B cell (primary cell): Measurements from ENCODE around the gene CRIM1. TPM values are rescaled to one million over a fixed set of nuclear protein-coding genes. Genes with fewer than 3 reads are reported as not detected.

Experiments
- ATAC-seq: fragments of 200-7000 bp; cut with Tn5 transposase; one replicate; pipeline ENCODE4 v1.10.0; 2021; ENCODE audit warnings: low read depth, mild to moderate bottlenecking, moderate number of reproducible peaks, moderate library complexity
- CTCF ChIA-PET: fragments of 350-600 bp; sonication (Branson Sonifier 250); formaldehyde crosslinking; loops from one replicate; lab custom pipeline; 2021; ENCODE audit warnings: antibody characterized with exemption, inconsistent platforms; lab: Charles Lee
- POLR2A ChIA-PET: fragments of 350-600 bp; sonication (Branson Sonifier 250); formaldehyde crosslinking; loops from one replicate; lab custom pipeline; 2021; ENCODE audit warnings: antibody characterized with exemption; lab: Charles Lee
- DNase-seq: peaks from one replicate; pipeline ENCODE4 v3.0.0; 2013
- H2AFZ ChIP-seq: 2 replicates; pipeline ENCODE4 v1.6.1; 2012; ENCODE audit warnings: mild to moderate bottlenecking, low read depth, low read length; ENCODE audit not compliant: insufficient read depth, poor library complexity, severe bottlenecking
- H3K27ac ChIP-seq, 2 donors: 1 replicate in 1 of 2; 2 replicates in 1 of 2; pipeline ENCODE4 v1.5.1; 2012 to 2013; ENCODE audit warnings: low read length in 2 of 2, mild to moderate bottlenecking in 2 of 2, moderate library complexity in 1 of 2
- H3K27me3 ChIP-seq, 4 experiments: fragments of 200-600 bp in 1 of 4; sonication (generic) in 1 of 4; replicated peaks in 1 of 4; 1 replicate in 2 of 4; 2 replicates in 2 of 4; pipeline versions ENCODE4 v1.6.1 to v1.7.0; 2013 to 2016; ENCODE audit warnings: low read length in 3 of 4, mild to moderate bottlenecking in 2 of 4, mixed read lengths in 1 of 4, moderate library complexity in 1 of 4; ENCODE audit not compliant: insufficient read depth in 4 of 4, control insufficient read depth in 3 of 4; ENCODE audit errors: control extremely low read depth in 1 of 4
- H3K36me3 ChIP-seq, 2 experiments: replicated peaks in 1 of 2; 1 replicate in 1 of 2; 2 replicates in 1 of 2; pipeline versions ENCODE4 v1.6.1 to v1.7.1; 2013; ENCODE audit warnings: low read length in 1 of 2; ENCODE audit not compliant: insufficient read depth in 2 of 2, control insufficient read depth in 1 of 2; ENCODE audit errors: control extremely low read depth in 1 of 2, extremely low read depth in 1 of 2
- H3K4me1 ChIP-seq, 2 donors: fragments of 200-600 bp in 1 of 2; sonication (generic) in 1 of 2; 1 replicate in 1 of 2; 2 replicates in 1 of 2; pipeline versions ENCODE4 v1.5.1 to v1.6.1; 2013 to 2017; ENCODE audit warnings: low read length in 2 of 2; ENCODE audit not compliant: control insufficient read depth in 2 of 2, insufficient read depth in 2 of 2
- H3K4me2 ChIP-seq: replicated peaks from 2 replicates; pipeline ENCODE3; 2012; ENCODE audit warnings: mild to moderate bottlenecking, low read depth, low read length; ENCODE audit not compliant: poor library complexity, severe bottlenecking
- H3K4me3 ChIP-seq, 5 experiments: fragments of 200-600 bp in 1 of 5; sonication (generic) in 1 of 5; 1 replicate in 3 of 5; 2 replicates in 2 of 5; pipeline versions ENCODE4 v1.5.1 to v1.7.0; 2011 to 2016; ENCODE audit warnings: low read length in 4 of 5, mild to moderate bottlenecking in 4 of 5, low read depth in 2 of 5, control low read depth in 1 of 5, moderate library complexity in 1 of 5; ENCODE audit not compliant: insufficient read depth in 1 of 5; ENCODE audit errors: control extremely low read depth in 1 of 5, extremely low read depth in 1 of 5
- H3K79me2 ChIP-seq: fragments of 200-600 bp; sonication (generic); one replicate; pipeline ENCODE4 v1.6.0; 2016; ENCODE audit warnings: low read length; ENCODE audit not compliant: control insufficient read depth, insufficient read depth
- H3K9ac ChIP-seq: fragments of 200-600 bp; sonication (generic); 2 replicates; pipeline ENCODE4 v1.6.1; 2017; ENCODE audit warnings: mild to moderate bottlenecking, low read length, moderate library complexity
- H3K9me3 ChIP-seq, 3 donors: one replicate each; pipeline versions ENCODE4 v1.6.1 to v1.7.1; 2013; ENCODE audit warnings: low read length in 2 of 3; ENCODE audit not compliant: control insufficient read depth in 2 of 3, insufficient read depth in 1 of 3; ENCODE audit errors: control extremely low read depth in 1 of 3
- H4K20me1 ChIP-seq: 2 replicates; pipeline ENCODE4 v1.6.0; 2012; ENCODE audit warnings: mild to moderate bottlenecking, low read length; ENCODE audit not compliant: insufficient read depth, control insufficient read depth, poor library complexity, severe bottlenecking
- H3K27ac Mint-ChIP-seq: one replicate; pipeline ENCODE4 v1.8.0; 2021; ENCODE audit warnings: mixed read lengths
- H3K27me3 Mint-ChIP-seq: one replicate; pipeline ENCODE4 v1.8.0; 2021; ENCODE audit warnings: mixed read lengths
- H3K4me1 Mint-ChIP-seq: one replicate; pipeline ENCODE4 v1.8.0; 2021; ENCODE audit warnings: mixed read lengths
- H3K4me3 Mint-ChIP-seq: one replicate; pipeline ENCODE4 v1.8.0; 2021; ENCODE audit warnings: mixed read lengths
- H3K9me3 Mint-ChIP-seq: one replicate; pipeline ENCODE4 v1.8.0; 2022; ENCODE audit warnings: mixed read lengths; ENCODE audit not compliant: insufficient read depth
- EZH2 ChIP-seq: IDR thresholded peaks from 2 replicates; pipeline ENCODE4 v1.6.1; 2012; ENCODE audit warnings: borderline replicate concordance, low read depth, mild to moderate bottlenecking, moderate library complexity, low read length; ENCODE audit not compliant: insufficient read depth, poor library complexity, severe bottlenecking
- WGBS: methylation state at CpG from one replicate; pipeline ENCODE4 v1.1.5; 2013; ENCODE audit warnings: missing lambda C conversion rate; ENCODE audit not compliant: insufficient coverage; 5-methylcytosine and 5-hydroxymethylcytosine counted together
- intact Hi-C: fragments of 100-400 bp; cut with micrococcal nuclease; formaldehyde crosslinking; loops from one replicate; pipeline ENCODE4 v1.10.0; 2022
- polyA plus RNA-seq: library from polyadenylated mRNA; depleted of rRNA; stranded (reverse); fragments of >200 nt; gene quantifications from 2 replicates; pipeline ENCODE4 v1.2.3, GENCODE V29; 2012
- total RNA-seq, 2 donors: library from RNA; stranded (reverse); fragments of 120-200 nt in 1 of 2; gene quantifications; 1 replicate in 1 of 2; 2 replicates in 1 of 2; pipeline versions ENCODE4 v1.2.3 to v1.2.4, GENCODE V29; 2013 to 2022
- TF ChIP-seq, protein P1 (sequence below): fragments of 200-600 bp; IDR thresholded peaks from one replicate; pipeline ENCODE4 v1.8.0; 2022; ENCODE audit warnings: antibody characterized with exemption, mild to moderate bottlenecking

CRIM1 gene
- total and polyA plus RNA-seq, 2 donors (not counting 1 experiment from before 2014, with no cell fraction given), result 1.3 to 5.0 TPM

DNA sequence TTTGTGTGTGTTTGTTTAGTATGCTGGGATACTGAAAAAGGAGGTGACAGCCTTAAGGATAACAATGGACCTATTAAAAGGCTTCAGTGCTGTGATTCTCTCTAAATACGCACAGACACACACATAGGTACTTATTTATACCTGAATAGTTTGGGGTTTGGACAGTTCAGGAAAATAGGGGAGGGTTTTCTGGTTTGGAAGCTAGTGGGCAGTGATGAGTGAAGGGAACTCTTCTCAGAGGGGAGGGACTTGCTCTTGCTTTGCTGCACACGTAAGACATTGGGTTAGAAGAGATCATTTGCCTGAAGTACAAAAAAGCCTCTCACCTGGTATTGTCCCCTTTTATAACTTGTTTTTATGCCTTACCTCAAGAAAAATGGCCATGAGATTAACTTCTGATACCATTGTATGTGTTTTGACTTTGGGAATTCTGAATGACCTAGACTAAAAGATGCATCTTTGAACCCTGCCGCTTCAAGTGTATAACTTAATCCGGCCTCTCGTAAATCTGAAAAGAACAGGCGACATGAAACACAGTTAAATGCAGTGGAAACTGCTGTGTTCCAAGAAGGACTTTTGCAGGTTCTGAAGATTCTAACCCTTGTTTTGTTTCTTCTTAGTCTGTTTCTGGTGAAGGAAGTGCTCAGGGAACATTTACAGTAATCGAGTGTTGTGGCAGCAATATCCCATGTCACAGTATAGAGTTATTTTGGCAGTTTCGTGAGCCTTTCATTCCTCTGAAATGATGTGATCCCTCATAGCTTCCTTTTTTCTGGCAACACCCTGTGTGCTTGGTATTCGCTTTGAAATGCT is 2.5 kb downstream of the CRIM1 start:
- peak overlapping the region; percentile 90 for H3K4me3 Mint-ChIP-seq
- DNase-seq (peak; percentile 44), ATAC-seq (no peak)
- Histone ChIP-seq H3K4me2 (peak overlapping the region; percentile 91), H3K4me3 (peak overlapping the region; percentile 41 to 68 (median 50)), H3K4me1 (peaks cover 25 to 36% of the 10 kb centered on the region in 2 donors), H3K27ac (no peak overlapping the region), H3K79me2 (peaks cover 23% of the 10 kb centered on the region), H2AFZ (peak overlapping the region; percentile 73), H3K36me3 (no peaks in the 10 kb centered on the region), H3K9me3 (peaks cover 0 to 4% (median 0%) of the 10 kb centered on the region in 3 donors), H3K9ac (peak overlapping the region; percentile 61), H3K27me3 (peaks cover 0 to 21% (median 5%) of the 10 kb centered on the region in 4 experiments), H4K20me1 (no peaks in the 10 kb centered on the region)
- 26% methylated on average over 5 of the region's 9 CpGs for WGBS
- CTCF ChIA-PET, result no interaction called here
- TF ChIP-seq EZH2, result no peak
- TF ChIP-seq, protein P1, sequence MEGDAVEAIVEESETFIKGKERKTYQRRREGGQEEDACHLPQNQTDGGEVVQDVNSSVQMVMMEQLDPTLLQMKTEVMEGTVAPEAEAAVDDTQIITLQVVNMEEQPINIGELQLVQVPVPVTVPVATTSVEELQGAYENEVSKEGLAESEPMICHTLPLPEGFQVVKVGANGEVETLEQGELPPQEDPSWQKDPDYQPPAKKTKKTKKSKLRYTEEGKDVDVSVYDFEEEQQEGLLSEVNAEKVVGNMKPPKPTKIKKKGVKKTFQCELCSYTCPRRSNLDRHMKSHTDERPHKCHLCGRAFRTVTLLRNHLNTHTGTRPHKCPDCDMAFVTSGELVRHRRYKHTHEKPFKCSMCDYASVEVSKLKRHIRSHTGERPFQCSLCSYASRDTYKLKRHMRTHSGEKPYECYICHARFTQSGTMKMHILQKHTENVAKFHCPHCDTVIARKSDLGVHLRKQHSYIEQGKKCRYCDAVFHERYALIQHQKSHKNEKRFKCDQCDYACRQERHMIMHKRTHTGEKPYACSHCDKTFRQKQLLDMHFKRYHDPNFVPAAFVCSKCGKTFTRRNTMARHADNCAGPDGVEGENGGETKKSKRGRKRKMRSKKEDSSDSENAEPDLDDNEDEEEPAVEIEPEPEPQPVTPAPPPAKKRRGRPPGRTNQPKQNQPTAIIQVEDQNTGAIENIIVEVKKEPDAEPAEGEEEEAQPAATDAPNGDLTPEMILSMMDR, result no peak
- H3K4me1 Mint-ChIP-seq, result peaks cover 33% of the 10 kb centered on the region
- POLR2A ChIA-PET, result no interaction called here
- no peaks in the 10 kb centered on the region for H3K9me3 Mint-ChIP-seq
- peaks cover 53% of the 10 kb centered on the region for H3K27me3 Mint-ChIP-seq
- intact Hi-C loops, result no loop called here
- no peak overlapping the region for H3K27ac Mint-ChIP-seq

DNA sequence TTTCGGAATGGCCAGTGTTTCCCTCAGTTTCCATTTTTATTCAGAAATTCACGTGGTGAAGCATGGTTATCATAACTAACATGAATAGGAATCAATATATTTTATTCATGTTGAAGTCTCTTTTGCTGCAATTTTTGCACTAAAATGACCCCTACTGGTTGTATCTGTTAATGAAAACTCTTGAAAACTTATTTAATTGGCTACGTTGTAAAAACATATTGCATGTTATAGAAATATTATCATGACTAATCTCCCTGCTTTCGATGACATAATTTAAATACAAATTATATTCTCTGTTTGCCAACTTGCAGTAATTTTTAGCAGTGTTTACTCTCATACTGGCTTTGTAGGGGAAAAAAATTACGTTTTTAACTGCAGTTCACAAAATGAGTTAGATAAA is 3.5 kb downstream of the CRIM1 start:
- ChIA-PET POLR2A (no interaction called here), CTCF (no interaction called here)
- H3K4me3 Mint-ChIP-seq, result peak overlapping the region; percentile 17
- Histone ChIP-seq H3K9me3 (peaks cover 0 to 4% (median 0%) of the 10 kb centered on the region in 3 donors), H4K20me1 (no peaks in the 10 kb centered on the region), H3K79me2 (peaks cover 32% of the 10 kb centered on the region), H2AFZ (no peak overlapping the region), H3K4me3 (no peak overlapping the region), H3K4me2 (no peak overlapping the region), H3K27ac (no peak overlapping the region), H3K36me3 (no peaks in the 10 kb centered on the region), H3K9ac (no peak overlapping the region), H3K27me3 (peaks cover 0 to 21% (median 5%) of the 10 kb centered on the region in 4 experiments), H3K4me1 (peaks cover 16 to 26% of the 10 kb centered on the region in 2 donors)
- H3K27me3 Mint-ChIP-seq, result peaks cover 55% of the 10 kb centered on the region
- H3K27ac Mint-ChIP-seq, result no peak overlapping the region
- peaks cover 26% of the 10 kb centered on the region for H3K4me1 Mint-ChIP-seq
- intact Hi-C loops, result no loop called here
- WGBS, result no CpG with 5 or more reads among the region's 5 CpGs
- DNase-seq (no peak), ATAC-seq (no peak)
- TF ChIP-seq, protein P1, result peak; percentile 32
- TF ChIP-seq EZH2, result no peak
- H3K9me3 Mint-ChIP-seq, result no peaks in the 10 kb centered on the region
